Testis (tissue), 2 donors: ENCODE measurements around the gene PRSS3.
"Not testable (repeated sequence)": the region's sequence is repeated elsewhere in the genome, so short reads cannot be mapped to it uniquely, and the experiment has no call there.

ENCODE experiments used
- CTCF ChIP-seq, 3 experiments: fragments of 450-650 bp in 2 of 3; fragments of 200-600 bp in 1 of 3; sonication (generic) in 1 of 3; IDR thresholded peaks; one replicate each; pipeline ENCODE4 v1.5.1; 2016 to 2019; ENCODE audit warnings: antibody characterized with exemption in 3 of 3, mild to moderate bottlenecking in 2 of 3, moderate library complexity in 1 of 3
- POLR2A ChIP-seq: fragments of 450-650 bp; IDR thresholded peaks from one replicate; pipeline ENCODE4 v1.6.1; 2017; ENCODE audit warnings: antibody characterized with exemption, mild to moderate bottlenecking, moderate library complexity

- not testable (repeated sequence) for TF ChIP-seq POLR2A; CTCF (IDR thresholded peaks at IDR 0.05)
These were observed 6.7 kb downstream of the PRSS3 start for GRCh38 chr9:33801943-33802500.
